UCSD-AML1 (cell line): ENCODE results near the gene EHMT2.
"Not testable (repeated sequence)": the region's sequence is repeated elsewhere in the genome, so short reads cannot be mapped to it uniquely, and the experiment has no call there.

Experiments
- DNase-seq: peaks from one replicate; lab custom pipeline; 2025; ENCODE audit not compliant: unreplicated experiment; lab: John Stamatoyannopoulos, UW

The EHMT2 gene

DNA sequence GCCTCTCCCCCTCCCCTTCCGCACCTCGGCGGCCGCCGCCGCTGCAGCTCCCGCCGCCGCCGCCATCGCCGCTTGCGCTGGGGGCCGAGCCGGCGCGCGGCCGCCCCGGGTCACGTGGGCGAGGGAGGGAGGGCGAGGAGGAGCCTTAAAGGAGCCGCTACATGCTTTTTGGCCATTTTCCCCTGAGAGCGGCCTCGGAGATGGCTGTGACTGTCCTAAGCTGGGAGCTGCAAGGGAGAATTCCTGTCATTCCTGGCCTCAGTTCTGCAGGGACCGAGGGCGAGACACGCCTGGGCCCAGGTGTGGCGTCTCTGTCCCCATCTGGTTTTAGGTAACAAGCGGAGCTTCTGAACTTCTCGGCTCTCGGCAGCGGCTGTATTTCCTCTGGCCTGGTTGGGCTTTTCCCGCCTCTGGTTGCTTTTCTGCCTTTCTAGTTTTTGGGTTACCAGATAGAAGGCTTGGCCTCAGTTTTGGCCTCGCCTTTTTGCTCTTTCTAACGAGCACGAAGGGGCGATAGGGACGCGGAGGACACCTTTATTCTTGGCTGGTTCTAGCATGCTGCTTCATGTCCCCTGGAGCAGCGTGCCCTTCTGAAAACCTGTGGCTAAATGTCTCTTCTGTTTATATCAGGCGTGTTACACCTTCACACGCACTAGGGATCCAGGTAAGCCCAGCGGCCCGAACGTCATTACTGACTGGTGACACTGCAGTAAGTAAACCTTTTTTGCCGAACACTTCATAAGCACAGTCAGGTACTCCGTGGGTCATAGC is at the start of gene EHMT2:
Gene EHMT2, minus strand, starts transcription at position 87 of the 771 bp plus-strand sequence. Its CDS starts 21 bp downstream, at position 66.
- DNase-seq: peak; percentile 84

DNA sequence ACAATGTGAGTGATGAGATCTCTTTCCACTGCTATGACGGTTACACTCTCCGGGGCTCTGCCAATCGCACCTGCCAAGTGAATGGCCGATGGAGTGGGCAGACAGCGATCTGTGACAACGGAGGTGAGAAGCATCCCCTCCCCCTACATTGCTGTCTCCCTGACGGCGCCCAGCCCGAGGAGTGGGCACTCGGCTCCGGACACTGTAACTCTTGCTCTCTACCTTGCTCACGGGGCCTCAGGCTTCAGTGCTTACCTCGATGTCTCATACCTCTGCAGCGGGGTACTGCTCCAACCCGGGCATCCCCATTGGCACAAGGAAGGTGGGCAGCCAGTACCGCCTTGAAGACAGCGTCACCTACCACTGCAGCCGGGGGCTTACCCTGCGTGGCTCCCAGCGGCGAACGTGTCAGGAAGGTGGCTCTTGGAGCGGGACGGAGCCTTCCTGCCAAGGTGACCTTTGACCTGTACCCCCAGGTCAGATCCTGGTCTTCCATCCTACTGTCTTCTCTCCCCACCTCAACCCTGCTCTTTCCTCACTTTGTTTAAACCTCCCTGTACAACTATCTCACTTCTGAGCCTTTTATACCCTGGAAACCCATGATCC is 49.7 kb upstream of the EHMT2 start:
- DNase-seq: no peak

DNA sequence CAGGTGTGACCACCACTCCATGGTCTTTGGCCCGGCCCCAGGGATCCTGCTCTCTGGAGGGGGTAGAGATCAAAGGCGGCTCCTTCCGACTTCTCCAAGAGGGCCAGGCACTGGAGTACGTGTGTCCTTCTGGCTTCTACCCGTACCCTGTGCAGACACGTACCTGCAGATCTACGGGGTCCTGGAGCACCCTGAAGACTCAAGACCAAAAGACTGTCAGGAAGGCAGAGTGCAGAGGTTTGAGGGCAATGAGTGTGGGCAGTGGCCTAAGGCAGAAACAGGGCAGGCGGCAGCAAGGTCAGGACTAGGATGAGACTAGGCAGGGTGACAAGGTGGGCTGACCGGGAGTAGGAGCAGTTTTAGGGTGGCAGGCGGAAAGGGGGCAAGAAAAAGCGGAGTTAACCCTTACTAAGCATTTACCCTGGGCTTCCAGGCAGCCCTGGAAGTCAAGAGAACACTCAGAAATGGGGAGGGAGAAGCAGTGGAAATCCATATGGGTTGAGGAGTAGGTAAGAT is 48.9 kb upstream of the EHMT2 start:
- no peak for DNase-seq

DNA sequence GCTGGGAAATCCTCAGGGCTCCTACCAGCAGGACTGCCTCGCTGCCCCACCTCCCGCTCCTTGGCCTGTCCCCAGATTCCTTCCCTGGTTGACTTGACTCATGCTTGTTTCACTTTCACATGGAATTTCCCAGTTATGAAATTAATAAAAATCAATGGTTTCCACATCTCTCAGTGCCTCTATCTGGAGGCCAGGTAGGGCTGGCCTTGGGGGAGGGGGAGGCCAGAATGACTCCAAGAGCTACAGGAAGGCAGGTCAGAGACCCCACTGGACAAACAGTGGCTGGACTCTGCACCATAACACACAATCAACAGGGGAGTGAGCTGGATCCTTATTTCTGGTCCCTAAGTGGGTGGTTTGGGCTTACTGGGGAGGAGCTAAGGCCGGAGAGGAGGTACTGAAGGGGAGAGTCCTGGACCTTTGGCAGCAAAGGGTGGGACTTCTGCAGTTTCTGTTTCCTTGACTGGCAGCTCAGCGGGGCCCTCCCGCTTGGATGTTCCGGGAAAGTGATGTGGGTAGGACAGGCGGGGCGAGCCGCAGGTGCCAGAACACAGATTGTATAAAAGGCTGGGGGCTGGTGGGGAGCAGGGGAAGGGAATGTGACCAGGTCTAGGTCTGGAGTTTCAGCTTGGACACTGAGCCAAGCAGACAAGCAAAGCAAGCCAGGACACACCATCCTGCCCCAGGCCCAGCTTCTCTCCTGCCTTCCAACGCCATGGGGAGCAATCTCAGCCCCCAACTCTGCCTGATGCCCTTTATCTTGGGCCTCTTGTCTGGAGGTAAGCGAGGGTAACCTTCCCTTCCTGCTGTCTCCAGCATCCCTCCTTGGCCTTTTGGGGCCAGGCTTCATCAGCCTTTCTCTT is 48.2 kb upstream of the EHMT2 start, which contains the start of gene CFB:
Gene CFB, plus strand, starts transcription at position 589 of the 863 bp plus-strand sequence. Its CDS starts 127 bp downstream, at position 716.
- DNase-seq: no peak

- DNase-seq: no peak
Measured at GRCh38 chr6:31945154-31945506, 47.6 kb upstream of the EHMT2 start.

DNA sequence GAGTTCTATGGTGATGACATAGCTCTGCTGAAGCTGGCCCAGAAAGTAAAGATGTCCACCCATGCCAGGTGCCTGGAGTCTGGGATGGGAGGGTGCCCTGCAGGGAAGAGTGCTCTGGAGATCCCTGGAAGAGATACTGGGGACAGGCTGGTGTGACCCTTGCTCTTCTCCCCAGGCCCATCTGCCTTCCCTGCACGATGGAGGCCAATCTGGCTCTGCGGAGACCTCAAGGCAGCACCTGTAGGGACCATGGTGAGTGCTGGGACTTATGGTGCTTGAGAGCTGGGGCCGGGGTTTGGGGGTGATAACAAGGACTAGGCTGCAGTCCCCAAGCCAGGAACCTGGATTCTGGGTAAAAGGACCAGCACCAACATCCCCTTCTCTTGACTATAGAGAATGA is 46.2 kb upstream of the EHMT2 start:
- DNase-seq: no peak

- no peak for DNase-seq
Measured at GRCh38 chr6:31940256-31940664, 42.8 kb upstream of the EHMT2 start.

- no peak for DNase-seq
Measured at GRCh38 chr6:31935823-31936222, 38.3 kb upstream of the EHMT2 start.

DNA sequence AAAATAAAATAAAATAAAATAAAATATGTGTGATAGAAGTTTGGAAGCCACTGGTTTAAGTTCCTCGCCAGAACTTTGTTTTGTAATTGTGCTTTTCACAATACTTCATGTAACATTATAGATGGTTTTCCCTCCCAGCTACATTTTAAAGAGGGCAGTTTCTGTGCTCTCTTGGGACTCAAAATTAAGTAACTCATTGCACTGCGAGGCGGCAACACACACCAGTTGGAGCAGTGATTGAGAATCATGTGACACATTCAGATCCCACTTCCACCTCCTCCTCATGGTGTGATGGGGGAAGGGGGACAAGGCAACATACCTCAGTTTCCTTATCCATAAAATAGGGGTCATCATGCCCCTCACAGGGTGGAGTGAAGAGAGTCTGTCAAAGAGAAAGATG is 37.5 kb upstream of the EHMT2 start:
- no peak for DNase-seq

- no peak for DNase-seq
Measured at GRCh38 chr6:31933537-31933936, 36.0 kb upstream of the EHMT2 start.

DNA sequence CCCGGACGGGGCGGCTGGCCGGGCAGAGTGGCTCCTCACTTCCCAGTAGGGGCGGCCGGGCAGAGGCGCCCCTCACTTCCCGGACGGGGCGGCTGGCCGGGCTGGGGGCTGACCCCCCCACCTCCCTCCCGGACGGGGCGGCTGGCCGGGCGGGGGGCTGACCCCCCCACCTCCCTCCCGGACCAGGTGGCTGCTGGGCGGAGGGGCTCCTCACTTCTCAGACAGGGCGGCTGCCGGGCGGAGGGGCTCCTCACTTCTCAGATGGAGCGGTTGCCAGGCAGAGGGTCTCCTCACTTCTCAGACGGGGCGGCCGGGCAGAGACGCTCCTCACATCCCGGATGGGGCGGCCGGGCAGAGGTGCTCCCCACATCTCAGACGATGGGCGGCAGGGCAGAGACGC is 34.6 kb upstream of the EHMT2 start:
- not testable (repeated sequence) for DNase-seq

DNA sequence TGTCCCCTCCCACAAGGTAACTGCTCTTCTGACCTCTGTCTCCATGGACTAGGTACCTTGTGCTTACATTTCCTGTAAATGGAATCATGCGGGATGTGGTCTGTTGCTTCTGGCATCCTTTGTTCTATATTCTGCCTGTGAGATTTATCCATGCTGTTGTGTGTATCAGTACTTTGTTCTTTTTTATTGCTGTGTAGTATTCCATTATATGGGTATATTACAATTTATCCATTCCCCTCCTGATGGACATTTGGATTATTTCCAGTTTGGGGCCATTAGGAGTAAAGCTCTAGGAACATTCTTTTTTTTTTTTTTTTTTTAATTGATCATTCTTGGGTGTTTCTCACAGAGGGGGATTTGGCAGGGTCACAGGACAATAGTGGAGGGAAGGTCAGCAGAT is 33.5 kb upstream of the EHMT2 start:
- DNase-seq: no peak

DNA sequence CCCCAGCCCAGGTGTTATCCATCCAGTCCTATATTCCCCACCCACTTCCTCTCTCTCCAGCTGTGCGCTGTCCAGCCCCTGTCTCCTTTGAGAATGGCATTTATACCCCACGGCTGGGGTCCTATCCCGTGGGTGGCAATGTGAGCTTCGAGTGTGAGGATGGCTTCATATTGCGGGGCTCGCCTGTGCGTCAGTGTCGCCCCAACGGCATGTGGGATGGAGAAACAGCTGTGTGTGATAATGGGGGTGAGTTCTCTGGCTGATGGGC is 31.1 kb upstream of the EHMT2 start:
- no peak for DNase-seq

GRCh38 chr6:31927863-31928671 is 30.6 kb upstream of the EHMT2 start:
- DNase-seq: no peak

- no peak for DNase-seq
Measured at GRCh38 chr6:31927242-31927862, 29.9 kb upstream of the EHMT2 start, which contains the start of gene C2. Gene C2 (plus strand): TSS chr6:31927717. CDS start chr6:31927753, 36 bp downstream.

- no peak for DNase-seq
Measured at GRCh38 chr6:31922942-31923341, 25.4 kb upstream of the EHMT2 start.

DNA sequence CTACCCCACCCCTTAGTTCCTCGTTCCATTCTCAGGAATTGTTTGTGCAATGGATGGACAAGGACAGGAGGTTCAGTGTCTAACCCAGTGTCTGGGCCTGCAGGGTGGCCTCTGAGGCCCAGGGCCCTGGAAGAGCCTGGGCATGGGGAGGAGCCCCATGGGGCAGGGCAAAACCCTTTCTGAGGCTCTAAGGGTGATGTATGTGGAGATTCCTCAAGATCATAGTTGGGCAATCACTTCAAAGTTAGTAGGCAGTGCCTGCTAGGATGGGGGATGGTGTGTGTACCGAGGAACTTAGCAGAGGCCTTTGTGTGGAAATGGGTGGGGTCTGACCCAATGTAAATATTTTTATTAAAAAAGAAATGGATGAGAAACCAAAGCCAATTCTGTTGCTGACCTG is 23.3 kb upstream of the EHMT2 start:
- no peak for DNase-seq

DNA sequence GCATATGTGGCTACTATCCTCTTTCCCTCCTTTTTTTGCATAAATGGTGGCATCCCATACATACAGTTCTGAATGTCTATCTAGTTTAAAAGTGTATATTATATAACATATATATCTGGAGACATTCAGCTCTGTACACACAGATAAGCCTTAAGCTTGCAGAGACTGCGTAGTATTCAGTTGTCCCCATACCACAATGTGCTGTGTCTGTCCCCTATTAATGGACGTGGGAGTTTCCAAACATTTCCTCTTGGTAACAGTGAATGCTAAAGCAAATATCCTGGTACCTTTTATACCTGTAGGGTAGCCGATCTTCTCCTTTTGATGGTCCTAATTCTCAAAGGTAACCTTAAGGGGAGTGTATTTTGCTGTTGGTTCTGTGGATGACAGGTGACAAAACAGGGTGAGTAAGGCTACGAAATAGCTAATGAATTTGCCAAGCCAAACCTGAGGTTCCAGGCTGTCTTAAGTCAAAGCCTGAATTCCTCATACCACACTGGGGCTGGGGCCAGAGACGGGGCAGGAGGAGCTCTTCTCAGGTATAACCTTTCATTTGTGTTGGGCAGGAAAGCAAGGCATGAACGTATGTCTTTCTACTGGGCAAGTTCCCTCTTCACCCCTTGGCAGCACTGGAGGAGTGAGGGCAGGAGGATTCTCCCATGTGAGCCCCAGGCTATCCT is 22.3 kb upstream of the EHMT2 start:
- no peak for DNase-seq

GRCh38 chr6:31918069-31918720 is 20.7 kb upstream of the EHMT2 start:
- no peak for DNase-seq
